SK-N-SH (cell line): ENCODE measurements around the gene CLIC3. TPM values are rescaled to one million over a fixed set of nuclear protein-coding genes. Genes with fewer than 3 reads are reported as not detected.

ENCODE experiments used
- CTCF ChIA-PET: fragments of 300-600, 350-600 bp; formaldehyde crosslinking; extraction: SDS; loops from one replicate; lab custom pipeline; 2021; lab: Yijun Ruan, JAX
- POLR2A ChIA-PET: fragments of 350-600 bp; sonication (Branson Sonifier 250); formaldehyde crosslinking; extraction: SDS; loops from one replicate; lab custom pipeline; 2020; ENCODE audit warnings: antibody characterized with exemption, inconsistent platforms; lab: Yijun Ruan, JAX
- DNase-seq: peaks from one replicate; pipeline ENCODE4 v3.0.0; 2012
- H2AFZ ChIP-seq: fragments of 200-600 bp; sonication (generic); 2 replicates; pipeline ENCODE4 v1.8.1; 2016; ENCODE audit warnings: antibody characterized with exemption, mild to moderate bottlenecking, low read depth
- H3F3A ChIP-seq: fragments of 200-600 bp; sonication (generic); replicated peaks from 2 replicates; pipeline ENCODE3; 2016; ENCODE audit warnings: antibody characterized with exemption, mild to moderate bottlenecking; ENCODE audit not compliant: insufficient read depth
- H3K27ac ChIP-seq, 2 experiments: fragments of 200-500 bp in 1 of 2; fragments of 200-600 bp in 1 of 2; sonication (Bioruptor generic) in 1 of 2; sonication (generic), shearing (Covaris generic) in 1 of 2; 2 replicates each; pipeline versions ENCODE4 v1.5.1 to v1.6.1; 2014 to 2016; ENCODE audit warnings: low read depth in 2 of 2, inconsistent platforms in 1 of 2, low read length in 1 of 2, mild to moderate bottlenecking in 1 of 2, mixed read lengths in 1 of 2
- H3K27me3 ChIP-seq: fragments of 200-600 bp; sonication (generic), shearing (Covaris generic); 2 replicates; pipeline ENCODE4 v1.6.1; 2016; ENCODE audit warnings: mixed run types; ENCODE audit not compliant: insufficient read depth
- H3K36me3 ChIP-seq, 2 experiments: fragments of 200-500 bp in 1 of 2; fragments of 200-600 bp in 1 of 2; sonication (Bioruptor generic) in 1 of 2; sonication (generic) in 1 of 2; replicated peaks in 1 of 2; 2 replicates each; pipeline versions ENCODE3 to v1.5.1; 2014 to 2016; ENCODE audit warnings: low read length in 1 of 2, mild to moderate bottlenecking in 1 of 2; ENCODE audit not compliant: insufficient read depth in 2 of 2, control insufficient read depth in 1 of 2
- H3K4me1 ChIP-seq, 2 experiments: fragments of 200-500 bp in 1 of 2; fragments of 200-600 bp in 1 of 2; sonication (Bioruptor generic) in 1 of 2; sonication (generic), shearing (Covaris generic) in 1 of 2; 2 replicates each; pipeline versions ENCODE4 v1.5.1 to v1.6.1; 2014 to 2016; ENCODE audit warnings: low read depth in 1 of 2, low read length in 1 of 2, mixed run types in 1 of 2; ENCODE audit not compliant: insufficient read depth in 2 of 2, control insufficient read depth in 1 of 2
- H3K4me2 ChIP-seq: fragments of 200-600 bp; sonication (generic), shearing (Covaris generic); 2 replicates; pipeline ENCODE4 v1.6.1; 2017; ENCODE audit warnings: mixed run types
- H3K4me3 ChIP-seq, 2 experiments: fragments of 200-500 bp in 1 of 2; fragments of 200-600 bp in 1 of 2; sonication (Bioruptor generic) in 1 of 2; sonication (generic), shearing (Covaris generic) in 1 of 2; 2 replicates each; pipeline versions ENCODE4 v1.5.1 to v1.8.1; 2014 to 2016; ENCODE audit warnings: low read depth in 2 of 2, inconsistent platforms in 1 of 2, low read length in 1 of 2, mild to moderate bottlenecking in 1 of 2, mixed read lengths in 1 of 2, moderate library complexity in 1 of 2
- H3K79me2 ChIP-seq: fragments of 200-600 bp; sonication (generic); 2 replicates; pipeline ENCODE4 v1.8.1; 2017; ENCODE audit warnings: mild to moderate bottlenecking; ENCODE audit not compliant: insufficient read depth
- H3K9ac ChIP-seq: fragments of 200-600 bp; sonication (generic); 2 replicates; pipeline ENCODE4 v1.6.1; 2017; ENCODE audit warnings: mixed run types
- H3K9me2 ChIP-seq: fragments of 200-600 bp; sonication (generic); 2 replicates; pipeline ENCODE4 v1.6.1; 2017; ENCODE audit warnings: mixed run types
- H3K9me3 ChIP-seq: fragments of 200-600 bp; sonication (generic); 2 replicates; pipeline ENCODE4 v1.6.1; 2017; ENCODE audit warnings: mixed run types, mild to moderate bottlenecking, moderate library complexity
- H4K20me1 ChIP-seq: fragments of 200-600 bp; sonication (generic); 2 replicates; pipeline ENCODE4 v1.6.1; 2017; ENCODE audit warnings: mild to moderate bottlenecking, mixed run types; ENCODE audit not compliant: insufficient read depth
- CHD2 ChIP-seq: fragments of 150-350 bp; IDR thresholded peaks from 2 replicates; pipeline ENCODE4 v1.6.1; 2018; ENCODE audit warnings: low read length; ENCODE audit not compliant: partially characterized antibody
- CTCF ChIP-seq: fragments of 200-600 bp; sonication (generic); IDR thresholded peaks from 2 replicates; pipeline ENCODE4 v1.6.1; 2017; ENCODE audit warnings: antibody characterized with exemption, mild to moderate bottlenecking, moderate library complexity
- ELF1 ChIP-seq: IDR thresholded peaks from 2 replicates; pipeline ENCODE4 v1.4.0; 2012
- EP300 ChIP-seq, 2 experiments: IDR thresholded peaks; 2 replicates each; pipeline versions ENCODE4 v1.4.0 to v1.6.1; 2012; ENCODE audit warnings: borderline replicate concordance in 1 of 2, low read depth in 1 of 2, low read length in 1 of 2
- FOXJ3 ChIP-seq: sonication (generic); formaldehyde crosslinking; IDR thresholded peaks from 2 replicates; pipeline ENCODE4 v1.5.1; 2020; ENCODE audit warnings: mild to moderate bottlenecking, missing genetic modification reagents
- FOXM1 ChIP-seq: IDR thresholded peaks from 2 replicates; pipeline ENCODE4 v1.4.0; 2012; ENCODE audit warnings: low read depth, mild to moderate bottlenecking
- GATA2 ChIP-seq: sonication (generic); formaldehyde crosslinking; IDR thresholded peaks from 2 replicates; pipeline ENCODE4 v1.5.0; 2020; ENCODE audit warnings: mild to moderate bottlenecking, missing genetic modification reagents
- IRF3 ChIP-seq: fragments of 150-350 bp; IDR thresholded peaks from 2 replicates; pipeline ENCODE4 v1.6.1; 2016; ENCODE audit warnings: mild to moderate bottlenecking, low read depth, low read length
- MAX ChIP-seq: IDR thresholded peaks from 2 replicates; pipeline ENCODE4 v1.4.0; 2012; ENCODE audit warnings: low read depth
- MEF2A ChIP-seq: IDR thresholded peaks from 2 replicates; pipeline ENCODE4 v1.4.0; 2012; ENCODE audit warnings: low read depth, borderline replicate concordance
- MXI1 ChIP-seq: IDR thresholded peaks from 2 replicates; pipeline ENCODE4 v1.6.1; 2012; ENCODE audit warnings: mild to moderate bottlenecking, low read depth, low read length, improper control_type of control experiment
- POLR2AphosphoS5 ChIP-seq: IDR thresholded peaks from 2 replicates; pipeline ENCODE4 v1.6.1; 2012; ENCODE audit warnings: low read depth, low read length
- SIN3A ChIP-seq: IDR thresholded peaks from 2 replicates; pipeline ENCODE4 v1.6.1; 2012; ENCODE audit warnings: low read depth, mild to moderate bottlenecking, low read length, moderate library complexity, borderline replicate concordance
- TCF12 ChIP-seq: IDR thresholded peaks from 2 replicates; pipeline ENCODE4 v1.4.0; 2012
- USF1 ChIP-seq: IDR thresholded peaks from 2 replicates; pipeline ENCODE4 v1.4.0; 2012; ENCODE audit warnings: low read depth, borderline replicate concordance
- YY1 ChIP-seq: IDR thresholded peaks from 2 replicates; pipeline ENCODE4 v1.4.0; 2012; ENCODE audit warnings: low read depth, mild to moderate bottlenecking
- ZBTB33 ChIP-seq: IDR thresholded peaks from 2 replicates; pipeline ENCODE4 v1.4.0; 2012; ENCODE audit warnings: low read depth, borderline replicate concordance
- WGBS: methylation state at CpG from one replicate; pipeline ENCODE4 v1.1.6; 2017; ENCODE audit warnings: low lambda C conversion rate; 5-methylcytosine and 5-hydroxymethylcytosine counted together
- polyA plus RNA-seq, 3 experiments: library from polyadenylated mRNA; depleted of rRNA; stranded (reverse); fragments of >200 nt; gene quantifications; 2 replicates each; pipeline ENCODE4 v1.2.3, GENCODE V29; 2012

The CLIC3 gene
- polyA plus RNA-seq, 1 of the 3 experiments (the other 2 are of a cell fraction) = 1.0 TPM

- no peaks in the 10 kb centered on the region for H4K20me1 ChIP-seq
- ChIA-PET CTCF (interaction anchor here (0.6 to 15.1 kb wide), 12 partner anchors 8 to 263 kb away, joined by 3 to 350 read pairs (median 16); partner anchors contain the start of genes C8G, CLIC3, FBXW5 and LCN12), POLR2A (no interaction called here)
- H2AFZ ChIP-seq = no peak overlapping the region
- WGBS = 93% methylated on average over 36 of the region's 65 CpGs
- no peak overlapping the region for H3K27ac ChIP-seq
- no peaks in the 10 kb centered on the region for H3K9me2 ChIP-seq
- H3K4me3 ChIP-seq = no peak overlapping the region
- no peak for TF ChIP-seq MAX
- TF ChIP-seq CTCF = no peak
- TF ChIP-seq FOXM1 = no peak
- no peak for TF ChIP-seq GATA2 (CRISPR knock-in tag)
- TF ChIP-seq IRF3 = no peak
- TF ChIP-seq USF1 = no peak
- no peak for TF ChIP-seq EP300 (IDR thresholded peaks at IDR 0.05; ENCODE audit: borderline replicate concordance in 1 of 2, low read depth in 1 of 2, low read length in 1 of 2)
- no peak for TF ChIP-seq SIN3A
- no peak for TF ChIP-seq FOXJ3 (CRISPR knock-in tag)
- no peak for TF ChIP-seq YY1
- TF ChIP-seq POLR2AphosphoS5 = no peak
- TF ChIP-seq MEF2A = no peak
- TF ChIP-seq CHD2 = no peak
- TF ChIP-seq TCF12 = no peak
- no peak for TF ChIP-seq ZBTB33
- no peak for TF ChIP-seq ELF1
- no peak for TF ChIP-seq MXI1
- H3K4me1 ChIP-seq = peaks cover 5 to 51% of the 10 kb centered on the region in 2 experiments; a peak in 1 of 4 replicates
- peaks cover 4% of the 10 kb centered on the region for H3F3A ChIP-seq
- 0 out of 2 replicates have a peak, but pooled peaks cover 3% of the 10 kb centered on the region for H3K79me2 ChIP-seq
- H3K4me2 ChIP-seq = no peak overlapping the region
- DNase-seq = no peak
- no peak overlapping the region for H3K9ac ChIP-seq
- no peaks in the 10 kb centered on the region for H3K9me3 ChIP-seq
- H3K36me3 ChIP-seq = no peaks in the 10 kb centered on the region
- H3K27me3 ChIP-seq = no peaks in the 10 kb centered on the region
Observed at GRCh38 chr9:137030538-137031527, 34.5 kb upstream of the CLIC3 start.
